Aorta (tissue), 5 donors: ENCODE results near the gene ANKRD11. TPM values are rescaled to one million over a fixed set of nuclear protein-coding genes. Genes with fewer than 3 reads are reported as not detected.
A peak's percentile ranks its signal among the peaks of the same experiment; 100 is the strongest.

Experiments
- ATAC-seq: fragments of 200-7000 bp; cut with Tn5 transposase; one replicate; pipeline ENCODE4 v1.9.1; 2022; ENCODE audit warnings: moderate library complexity; ENCODE audit not compliant: low FRiP score
- DNase-seq, 2 donors: peaks; one replicate each; pipeline ENCODE4 v3.0.0-alpha.2; 2020
- H3K27ac ChIP-seq, 2 donors: one replicate each; pipeline ENCODE4 v1.5.1; 2013; ENCODE audit warnings: low read length in 2 of 2, mild to moderate bottlenecking in 2 of 2, moderate library complexity in 2 of 2, control low read depth in 1 of 2, inconsistent platforms in 1 of 2, low read depth in 1 of 2
- H3K27me3 ChIP-seq, 2 donors: one replicate each; pipeline ENCODE4 v1.6.1; 2013; ENCODE audit warnings: control low read depth in 1 of 2, low read length in 1 of 2, mild to moderate bottlenecking in 1 of 2, moderate library complexity in 1 of 2; ENCODE audit not compliant: insufficient read depth in 2 of 2, control insufficient read depth in 1 of 2
- H3K36me3 ChIP-seq, 2 donors: one replicate each; pipeline ENCODE4 v1.6.1; 2013; ENCODE audit warnings: control low read depth in 1 of 2, low read length in 1 of 2, mild to moderate bottlenecking in 1 of 2; ENCODE audit not compliant: insufficient read depth in 2 of 2, control insufficient read depth in 1 of 2
- H3K4me1 ChIP-seq, 2 donors: one replicate each; pipeline ENCODE4 v1.6.1; 2013; ENCODE audit warnings: low read length in 2 of 2, control low read depth in 1 of 2, mild to moderate bottlenecking in 1 of 2, moderate library complexity in 1 of 2; ENCODE audit not compliant: insufficient read depth in 2 of 2, control insufficient read depth in 1 of 2
- H3K4me3 ChIP-seq, 2 donors: one replicate each; pipeline ENCODE4 v1.5.1; 2013; ENCODE audit warnings: low read length in 2 of 2, control low read depth in 1 of 2, mild to moderate bottlenecking in 1 of 2
- H3K9me3 ChIP-seq: one replicate; pipeline ENCODE4 v1.6.1; 2013; ENCODE audit warnings: mild to moderate bottlenecking, low read length; ENCODE audit not compliant: control insufficient read depth
- WGBS, 2 donors: extraction: QIAGEN DNeasy Blood & Tissue Kit; methylation state at CpG; one replicate each; pipeline ENCODE4 v1.1.7; 2013; 5-methylcytosine and 5-hydroxymethylcytosine counted together
- intact Hi-C, 2 donors: fragments of 100-400 bp; cut with DNase I; formaldehyde crosslinking; loops; one replicate each; pipeline versions ENCODE4 v1.14.2 to v1.15.0; 2022
- polyA plus RNA-seq, 2 donors: library from polyadenylated mRNA; stranded (reverse); fragments of 200-250 nt; gene quantifications; one replicate each; pipeline ENCODE4 v1.2.3, GENCODE V29; 2013
- total RNA-seq, 2 donors: library from RNA; stranded (reverse); fragmentation: NEBNext Ultra II Directional; extraction: Animal tissue kit (Norgen Biotek cat#: 25700); gene quantifications; one replicate each; pipeline ENCODE4 v1.2.1, GENCODE V29; 2021
- donor health status: healthy with polysubstance abuse.
- donor health status: Bipolar disorder and iron deficiency.
- donor health status: DM: no; HTN: no; CAD: no.
- donor health status: DM: no; HTN: no; CAD: no.
- donor health status: DM: yes; HTN: yes; CAD: no.

ANKRD11 gene
- total and polyA plus RNA-seq, 4 donors, result 34.6 to 139 (median 90.1) TPM

GRCh38 chr16:89502081-89502843, 11.9 kb upstream of the ANKRD11 start:
- WGBS, 2 donors, result 43 to 50% methylated on average over 21 of the region's 21 CpGs
- ATAC-seq, result no peak
- no peaks in the 10 kb centered on the region for H3K27me3 ChIP-seq
- no peak for DNase-seq
- H3K9me3 ChIP-seq, result no peaks in the 10 kb centered on the region
- no peak overlapping the region for H3K27ac ChIP-seq
- peaks cover 0 to 3% of the 10 kb centered on the region in 2 donors for H3K36me3 ChIP-seq
- H3K4me3 ChIP-seq, result no peak overlapping the region
- intact Hi-C loops, result no loop called here
- H3K4me1 ChIP-seq, result no peaks in the 10 kb centered on the region

- intact Hi-C loops, result no loop called here
- ATAC-seq, result no peak
- H3K27me3 ChIP-seq, result no peaks in the 10 kb centered on the region
- WGBS, 2 donors, result 96% methylated on average over 3 of the region's 3 CpGs
- H3K36me3 ChIP-seq, result peaks cover 0 to 3% of the 10 kb centered on the region in 2 donors
- H3K4me1 ChIP-seq, result no peaks in the 10 kb centered on the region
- no peak overlapping the region for H3K4me3 ChIP-seq
- H3K27ac ChIP-seq, result no peak overlapping the region
- DNase-seq, result no peak
- no peaks in the 10 kb centered on the region for H3K9me3 ChIP-seq
These were observed 9.4 kb upstream of the ANKRD11 start for GRCh38 chr16:89499767-89500166.

DNA sequence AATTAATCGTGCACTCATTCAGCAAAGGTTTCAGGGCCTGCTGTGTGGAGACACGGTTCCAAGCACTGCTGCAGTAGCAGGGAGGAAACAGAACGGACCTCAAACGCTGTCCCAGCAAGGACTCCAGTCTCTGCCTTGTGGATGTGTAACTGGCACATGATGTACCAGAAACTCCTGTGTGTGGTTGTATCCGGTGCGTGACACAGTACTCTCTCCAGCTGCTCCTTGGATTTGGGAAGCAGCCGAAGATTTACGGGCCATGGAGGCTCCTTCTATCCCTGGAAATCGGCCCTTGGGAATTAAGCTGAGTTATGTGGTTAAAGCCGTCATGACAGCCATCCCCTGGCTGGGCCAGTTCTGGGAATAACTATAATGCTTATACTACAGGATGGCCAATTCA, 8.5 kb upstream of the ANKRD11 start:
- H3K27me3 ChIP-seq, result no peaks in the 10 kb centered on the region
- H3K4me3 ChIP-seq, result no peak overlapping the region
- H3K9me3 ChIP-seq, result no peaks in the 10 kb centered on the region
- no peak overlapping the region for H3K27ac ChIP-seq
- ATAC-seq (no peak), DNase-seq (no peak)
- WGBS, 2 donors, result 68 to 74% methylated on average over 10 of the region's 10 CpGs
- no peaks in the 10 kb centered on the region for H3K4me1 ChIP-seq
- H3K36me3 ChIP-seq, result peaks cover 0 to 3% of the 10 kb centered on the region in 2 donors
- intact Hi-C loops, result no loop called here

DNA sequence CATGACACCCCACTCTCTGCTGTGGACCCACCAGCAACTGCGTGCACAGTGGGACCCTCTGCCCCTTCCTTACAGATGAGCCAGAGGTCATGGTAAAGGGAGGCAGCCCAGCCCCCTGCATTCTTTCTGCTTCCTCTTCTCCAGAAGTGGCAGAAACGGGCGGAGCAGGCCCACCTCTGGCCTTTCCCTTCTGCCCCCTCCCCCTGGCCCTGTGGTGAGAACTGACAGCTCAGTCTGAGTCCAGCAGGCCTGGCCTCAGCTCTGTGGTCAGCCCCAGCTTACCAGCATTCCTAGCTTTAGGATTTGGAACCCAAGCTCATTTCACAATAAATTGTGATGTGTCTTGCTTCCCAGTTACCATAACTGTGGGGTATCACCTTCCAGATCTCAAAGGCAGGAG, 4.8 kb upstream of the ANKRD11 start:
- H3K27me3 ChIP-seq, result no peaks in the 10 kb centered on the region
- 60 to 68% methylated on average over 3 of the region's 3 CpGs for WGBS, 2 donors
- DNase-seq (no peak), ATAC-seq (no peak)
- H3K27ac ChIP-seq, result no peak overlapping the region
- peaks cover 0 to 1% of the 10 kb centered on the region in 2 donors for H3K4me1 ChIP-seq
- peaks cover 0 to 3% of the 10 kb centered on the region in 2 donors for H3K36me3 ChIP-seq
- intact Hi-C loops, result no loop called here
- no peak overlapping the region for H3K4me3 ChIP-seq
- H3K9me3 ChIP-seq, result no peaks in the 10 kb centered on the region

- no peak overlapping the region for H3K27ac ChIP-seq
- peaks cover 0 to 1% of the 10 kb centered on the region in 2 donors for H3K36me3 ChIP-seq
- H3K4me3 ChIP-seq, result no peak overlapping the region
- DNase-seq, result no peak
- intact Hi-C loops, result loop anchor here in 1 of 2 donors (5.0 kb wide), 1 partner anchor 161 kb away; no protein-coding TSS in a partner anchor
- no peaks in the 10 kb centered on the region for H3K27me3 ChIP-seq
- H3K4me1 ChIP-seq, result peaks cover 0 to 1% of the 10 kb centered on the region in 2 donors
- H3K9me3 ChIP-seq, result no peaks in the 10 kb centered on the region
- 75 to 79% methylated on average over 5 of the region's 5 CpGs for WGBS, 2 donors
- no peak for ATAC-seq
These were observed 3.4 kb upstream of the ANKRD11 start for GRCh38 chr16:89493776-89494175.

- Histone ChIP-seq H3K27ac (no peak overlapping the region), H3K36me3 (no peaks in the 10 kb centered on the region), H3K4me3 (no peak overlapping the region), H3K9me3 (no peaks in the 10 kb centered on the region), H3K27me3 (no peaks in the 10 kb centered on the region), H3K4me1 (peaks cover 0 to 5% of the 10 kb centered on the region in 2 donors)
- DNase-seq (no peak), ATAC-seq (no peak)
- WGBS, 2 donors, result 81 to 84% methylated on average over 24 of the region's 24 CpGs
- intact Hi-C loops, result loop anchor here in 1 of 2 donors (5.0 kb wide), 1 partner anchor 160 kb away; no protein-coding TSS in a partner anchor
These were observed 1.8 kb upstream of the ANKRD11 start for GRCh38 chr16:89491974-89492687.

DNA sequence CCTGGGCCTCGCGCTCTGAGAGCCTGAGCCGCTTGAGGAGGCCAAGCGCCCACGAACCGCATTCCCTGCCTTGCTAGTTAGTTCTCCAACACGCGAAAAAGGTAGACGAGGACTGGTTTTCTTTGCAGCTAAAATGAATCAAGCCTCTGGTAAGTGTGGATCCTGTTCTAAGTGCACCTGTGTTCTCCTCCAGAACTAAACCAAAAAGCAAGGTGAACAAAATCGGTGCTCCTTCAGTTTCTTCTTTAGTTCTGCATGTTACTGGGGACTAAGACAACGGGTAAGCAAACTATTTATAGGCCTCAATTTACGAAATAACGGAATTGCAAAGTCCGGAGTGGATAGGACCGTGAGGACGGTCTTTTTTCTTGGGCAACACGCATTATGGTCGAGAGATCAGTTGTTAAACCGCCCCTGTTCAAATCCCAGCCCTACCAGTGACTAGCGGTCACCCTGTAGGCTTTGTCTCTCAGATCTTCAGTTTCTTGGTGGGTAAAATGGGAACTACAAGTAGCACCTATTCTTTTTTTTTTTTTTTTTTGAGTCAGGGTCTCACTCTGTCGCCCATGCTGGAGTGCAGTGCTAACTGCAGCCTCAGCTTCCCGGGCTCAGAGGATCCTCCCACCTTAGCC, 993 bp upstream of the ANKRD11 start:
- Histone ChIP-seq H3K9me3 (no peaks in the 10 kb centered on the region), H3K4me3 (peak overlapping the region; percentile 72 to 74), H3K27me3 (no peaks in the 10 kb centered on the region), H3K36me3 (no peaks in the 10 kb centered on the region), H3K27ac (peak overlapping the region; percentile 91 to 92), H3K4me1 (peaks cover 0 to 5% of the 10 kb centered on the region in 2 donors)
- ATAC-seq, result no peak
- WGBS, 2 donors, result 2 to 3% methylated on average over 22 of the region's 22 CpGs
- DNase-seq, result no peak
- intact Hi-C loops, result loop anchor here in 1 of 2 donors (5.0 kb wide), 1 partner anchor 159 kb away; no protein-coding TSS in a partner anchor

DNA sequence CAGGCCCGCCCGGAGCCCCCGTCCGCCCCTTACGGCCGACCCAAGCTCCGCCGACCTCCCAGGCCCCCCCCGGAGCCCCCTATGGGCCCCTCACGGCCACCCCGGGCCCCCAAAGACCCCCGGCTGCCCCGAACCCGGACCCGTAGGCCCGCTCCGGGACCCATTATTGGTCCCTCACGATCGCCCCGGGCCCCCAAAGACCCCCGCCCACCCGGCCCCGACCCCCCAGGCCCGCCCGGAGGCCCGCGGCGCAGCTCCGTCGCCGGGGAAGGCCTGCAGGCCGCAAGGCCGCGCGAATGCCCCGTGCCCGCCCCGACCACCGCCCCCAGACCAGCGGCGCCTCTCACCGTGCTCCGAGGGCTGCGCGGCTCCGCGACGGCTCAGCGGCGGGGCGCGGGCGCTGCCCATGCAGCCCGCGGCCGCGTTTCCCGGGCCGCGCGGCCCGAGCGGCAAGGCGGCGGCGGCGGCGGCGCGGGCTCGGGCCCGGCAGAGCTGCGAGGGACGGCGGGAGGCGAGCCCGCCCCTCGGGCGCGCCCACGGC, 393 bp downstream of the ANKRD11 start:
- WGBS, 2 donors, result 0 to 1% methylated on average over 3 to 81 of the region's 81 CpGs
- peaks cover 0 to 8% of the 10 kb centered on the region in 2 donors for H3K4me1 ChIP-seq
- H3K27ac ChIP-seq, result peak overlapping the region; percentile 84 to 100
- no peaks in the 10 kb centered on the region for H3K36me3 ChIP-seq
- peak overlapping the region; percentile 99 for H3K4me3 ChIP-seq
- DNase-seq, result peak in 1 of 2 donors; percentile 79
- intact Hi-C loops, result loop anchor here (5.0 to 10.0 kb wide), 4 partner anchors 68 to 158 kb away; no protein-coding TSS in a partner anchor
- H3K27me3 ChIP-seq, result no peaks in the 10 kb centered on the region
- H3K9me3 ChIP-seq, result no peaks in the 10 kb centered on the region
- no peak for ATAC-seq
